ENCODE data around the gene ALCAM. TPM values are rescaled to one million over a fixed set of nuclear protein-coding genes. Genes with fewer than 3 reads are reported as not detected.

The ALCAM gene
- total RNA-seq (2022) (98.4 and 112 TPM in 2 replicates), Bru-seq, nascent RNA (percentile 95 among the genes with signal in this experiment), BruChase-seq, experiment 1, labeled RNA remaining after a 6-hour chase (percentile 86 among the genes with signal in this experiment), BruChase-seq, experiment 2, labeled RNA remaining after a 2-hour chase (percentile 86 among the genes with signal in this experiment)
- long read RNA-seq, full-length matches to known transcripts: 235 of 301 reads
- long read RNA-seq, partial matches to known transcripts: 26 of 301 reads
- long read RNA-seq, other reads (novel, unspliced or antisense): 40 of 301 reads

- Mint-ChIP-seq H3K27me3 (ENCODE audit: insufficient read depth, unreplicated experiment) (no peaks in the 10 kb centered on the region), H3K9me3 (ENCODE audit: unreplicated experiment) (no peaks in the 10 kb centered on the region), H3K36me3 (ENCODE audit: insufficient read depth, unreplicated experiment) (peaks cover 17% of the 10 kb centered on the region), H3K4me1 (ENCODE audit: insufficient read depth, unreplicated experiment) (peaks cover 23% of the 10 kb centered on the region), H3K27ac (ENCODE audit: low read depth, unreplicated experiment) (peak within 1 kb of the TSS; percentile 98), H3K4me3 (ENCODE audit: unreplicated experiment) (peak within 1 kb of the TSS; percentile 100)
- POLR2A ChIA-PET: interaction anchor here (0.5 to 5.8 kb wide), 22 partner anchors 13 to 774 kb away, joined by 3 to 40 read pairs (median 4); no protein-coding TSS in a partner anchor
- no TSS peak for BruUV-seq (replicated peaks)
- CTCF ChIA-PET: interaction anchor here (0.6 to 6.6 kb wide), 26 partner anchors 10 to 1121 kb away, joined by 3 to 70 read pairs (median 4); no protein-coding TSS in a partner anchor
- intact Hi-C loops (cut with micrococcal nuclease): loop anchor here (1.0 to 10.0 kb wide), 14 partner anchors 92 to 1751 kb away; no protein-coding TSS in a partner anchor
- peak; percentile 48 for TF ChIP-seq CTCF (IDR thresholded peaks at IDR 0.05; ENCODE audit: unreplicated experiment)
- DNase-seq (ENCODE audit: unreplicated experiment): peak; percentile 99
Measured at GRCh38 chr3:105366326-105367062, at the start of gene ALCAM. Gene ALCAM, plus strand, starts transcription at chr3:105366909.

GRCh38 chr3:105317841-105318240, 48.9 kb upstream of the ALCAM start:
- Mint-ChIP-seq H3K27me3 (ENCODE audit: insufficient read depth, unreplicated experiment) (no peaks in the 10 kb centered on the region), H3K4me1 (ENCODE audit: insufficient read depth, unreplicated experiment) (peaks cover under 1% of the 10 kb centered on the region), H3K9me3 (ENCODE audit: unreplicated experiment) (no peaks in the 10 kb centered on the region), H3K4me3 (ENCODE audit: unreplicated experiment) (no peak overlapping the region), H3K27ac (ENCODE audit: low read depth, unreplicated experiment) (no peak overlapping the region), H3K36me3 (ENCODE audit: insufficient read depth, unreplicated experiment) (no peaks in the 10 kb centered on the region)
- no peak for TF ChIP-seq CTCF (IDR thresholded peaks at IDR 0.05; ENCODE audit: unreplicated experiment)
- BruUV-seq (replicated peaks): no TSS peak
- ChIA-PET CTCF (no interaction called here), POLR2A (no interaction called here)
- no peak for DNase-seq (ENCODE audit: unreplicated experiment)
- intact Hi-C loops (cut with micrococcal nuclease): no loop called here

GRCh38 chr3:105322570-105323273, 44.0 kb upstream of the ALCAM start:
- TF ChIP-seq CTCF (IDR thresholded peaks at IDR 0.05; ENCODE audit: unreplicated experiment): no peak
- intact Hi-C loops (cut with micrococcal nuclease): no loop called here
- Mint-ChIP-seq H3K27ac (ENCODE audit: low read depth, unreplicated experiment) (peak overlapping the region; percentile 24), H3K36me3 (ENCODE audit: insufficient read depth, unreplicated experiment) (no peaks in the 10 kb centered on the region), H3K4me3 (ENCODE audit: unreplicated experiment) (no peak overlapping the region), H3K4me1 (ENCODE audit: insufficient read depth, unreplicated experiment) (peaks cover 13% of the 10 kb centered on the region), H3K27me3 (ENCODE audit: insufficient read depth, unreplicated experiment) (no peaks in the 10 kb centered on the region), H3K9me3 (ENCODE audit: unreplicated experiment) (no peaks in the 10 kb centered on the region)
- BruUV-seq (replicated peaks): no TSS peak
- DNase-seq (ENCODE audit: unreplicated experiment): no peak
- POLR2A ChIA-PET: interaction anchor here (0.5 kb wide), 1 partner anchor 47 kb away, joined by 4 read pairs; no protein-coding TSS in a partner anchor
- CTCF ChIA-PET: interaction anchor here (0.7 kb wide), 1 partner anchor 42 kb away, joined by 3 read pairs; no protein-coding TSS in a partner anchor

- no peak for DNase-seq (ENCODE audit: unreplicated experiment)
- peaks cover 13% of the 10 kb centered on the region for H3K4me1 Mint-ChIP-seq (ENCODE audit: insufficient read depth, unreplicated experiment)
- no peaks in the 10 kb centered on the region for H3K27me3 Mint-ChIP-seq (ENCODE audit: insufficient read depth, unreplicated experiment)
- no peak overlapping the region for H3K4me3 Mint-ChIP-seq (ENCODE audit: unreplicated experiment)
- TF ChIP-seq CTCF (IDR thresholded peaks at IDR 0.05; ENCODE audit: unreplicated experiment): no peak
- BruUV-seq (replicated peaks): no TSS peak
- peak overlapping the region; percentile 24 for H3K27ac Mint-ChIP-seq (ENCODE audit: low read depth, unreplicated experiment)
- no peaks in the 10 kb centered on the region for H3K36me3 Mint-ChIP-seq (ENCODE audit: insufficient read depth, unreplicated experiment)
- POLR2A ChIA-PET: no interaction called here
- H3K9me3 Mint-ChIP-seq (ENCODE audit: unreplicated experiment): no peaks in the 10 kb centered on the region
- CTCF ChIA-PET: interaction anchor here (0.6 kb wide), 1 partner anchor 26 kb away, joined by 4 read pairs; no protein-coding TSS in a partner anchor
- intact Hi-C loops (cut with micrococcal nuclease): no loop called here
Measured at GRCh38 chr3:105323274-105323599, 43.5 kb upstream of the ALCAM start.

Data from MCF 10A (cell line).